ENCODE measurements around the gene DCUN1D2.
"Not testable (repeated sequence)": the region's sequence is repeated elsewhere in the genome, so short reads cannot be mapped to it uniquely, and the experiment has no call there.

DCUN1D2 gene

GRCh38 chr13:113460599-113460998 is 29.9 kb downstream of the DCUN1D2 start:
- DNase-seq = no peak

DNA sequence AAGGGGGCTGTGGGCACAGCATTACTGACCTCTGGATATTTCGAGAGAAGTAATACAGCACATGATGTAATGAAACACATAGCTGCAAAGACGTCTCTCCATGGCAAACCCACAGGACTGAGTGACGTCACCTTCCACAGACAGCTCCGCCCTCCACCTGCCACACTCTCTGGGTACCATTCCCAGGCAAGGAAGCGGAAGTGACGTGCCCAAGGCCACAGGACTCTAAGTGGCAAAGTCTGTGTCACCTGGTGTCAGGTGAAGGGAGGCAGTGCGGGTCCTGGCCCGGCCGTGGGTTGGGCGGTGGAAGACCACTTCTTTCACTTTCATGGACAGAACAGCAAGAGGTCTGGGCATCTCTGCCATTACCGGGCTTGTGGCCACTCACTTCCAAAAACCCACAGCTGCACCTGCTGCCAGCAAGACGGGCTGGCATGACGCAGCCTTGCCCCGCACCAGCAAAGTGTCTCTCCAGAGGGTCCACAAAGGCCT is 30.4 kb downstream of the DCUN1D2 start:
- no peak for DNase-seq

DNA sequence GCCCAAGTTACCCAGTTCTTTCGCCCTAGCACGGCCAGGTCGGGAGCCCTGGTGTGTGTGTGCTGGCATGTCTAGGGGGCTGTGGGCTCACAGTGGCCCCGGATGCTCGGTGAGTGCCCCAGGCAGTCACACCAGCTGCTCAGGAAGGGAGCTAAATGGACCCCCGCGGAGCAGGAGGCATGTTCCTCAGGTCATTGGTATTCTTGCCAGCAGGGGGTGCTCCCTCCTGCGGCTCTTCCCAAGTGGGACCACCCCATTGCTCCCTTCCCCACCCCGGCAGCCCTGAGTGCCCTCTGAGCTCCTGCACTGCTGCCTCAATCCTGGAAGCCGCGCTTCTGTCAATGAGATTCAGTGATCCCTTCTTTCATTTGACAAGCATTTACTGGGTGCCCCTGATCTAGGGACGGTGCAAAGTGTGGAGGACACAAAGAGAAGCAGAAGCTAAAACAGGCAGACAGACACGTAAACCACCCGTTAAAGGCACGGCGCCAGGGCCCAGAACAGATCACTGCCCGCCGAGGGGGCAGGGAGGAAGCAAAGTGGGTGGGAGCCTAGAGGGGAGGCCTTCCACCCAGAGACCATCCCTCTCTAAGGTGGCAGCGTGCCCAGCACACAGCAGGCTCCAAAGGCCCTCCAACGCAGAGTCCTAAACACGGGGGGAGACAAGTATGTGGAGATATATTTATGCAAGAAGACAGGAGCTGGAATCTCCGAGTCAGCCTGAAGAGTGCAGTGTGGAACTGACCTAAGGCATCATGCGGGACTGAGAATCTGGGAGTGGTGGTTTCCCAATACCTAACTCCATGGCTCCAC is 32.1 kb downstream of the DCUN1D2 start:
- peak; percentile 74 for DNase-seq

DNA sequence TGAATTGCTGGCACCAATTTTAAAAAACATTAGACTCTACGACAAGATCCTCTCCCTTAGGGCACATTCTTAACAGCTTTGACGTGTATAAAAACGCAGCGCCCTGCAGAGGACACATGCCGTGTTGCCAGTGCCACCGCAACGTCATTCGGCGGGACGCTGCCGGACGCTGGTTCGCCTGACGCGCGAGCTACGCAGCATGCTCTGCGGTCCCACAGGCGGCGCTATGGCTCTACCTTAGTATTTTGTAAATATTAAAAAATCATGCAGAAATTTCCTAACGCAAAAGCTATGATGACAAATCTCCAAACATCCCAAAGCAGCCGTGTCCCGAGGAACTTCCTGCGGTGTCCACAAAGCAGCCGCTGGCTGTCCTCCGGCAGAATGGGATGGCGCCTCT is 33.0 kb downstream of the DCUN1D2 start:
- DNase-seq = no peak

DNA sequence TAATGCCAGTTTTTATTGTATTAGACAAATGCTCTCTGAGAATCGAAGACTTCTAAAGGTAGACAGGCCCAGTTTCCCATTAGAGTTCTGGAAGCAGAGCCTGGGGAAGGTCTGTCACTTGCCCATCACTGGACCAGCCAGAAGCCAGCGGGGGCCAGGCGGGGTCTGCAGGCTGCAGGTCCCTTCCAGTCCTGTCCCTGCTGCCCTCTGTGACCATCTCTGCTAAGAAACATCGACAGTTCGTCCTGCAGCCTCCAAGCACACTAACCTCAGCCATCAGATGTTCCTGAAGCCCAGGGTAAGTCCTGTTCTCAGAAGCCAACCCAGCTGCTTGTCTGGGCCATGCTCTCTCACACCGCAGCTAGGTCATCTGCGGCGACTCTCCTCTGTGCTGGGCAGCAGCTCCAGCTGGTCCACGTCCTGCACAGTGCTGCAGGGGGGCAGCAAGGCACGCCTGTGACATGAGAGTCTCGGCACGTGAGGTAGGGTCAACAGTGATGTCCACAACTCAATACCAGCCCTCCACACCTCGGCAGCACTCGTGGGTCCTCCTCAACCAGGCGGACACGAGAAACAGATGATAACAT is 34.3 kb downstream of the DCUN1D2 start:
- DNase-seq = no peak

DNA sequence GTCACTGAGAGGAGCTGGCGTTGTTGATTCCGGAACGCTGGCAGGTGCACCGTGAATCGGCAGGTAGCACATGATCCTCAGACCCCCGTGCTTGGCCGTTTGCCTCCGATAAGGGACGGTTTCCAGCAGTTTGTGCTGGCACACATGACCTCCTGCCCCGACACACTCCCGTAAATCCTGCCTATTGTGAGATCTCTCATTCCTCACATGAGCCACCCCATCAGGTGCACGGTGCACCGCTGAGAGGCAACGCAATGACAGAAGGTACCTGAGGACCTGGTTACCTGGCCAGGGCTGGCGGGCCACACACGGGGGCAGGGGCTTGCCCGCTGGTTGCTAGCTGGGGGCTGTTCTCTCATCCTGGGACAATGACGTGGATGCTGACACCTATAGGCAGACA is 35.1 kb downstream of the DCUN1D2 start:
- no peak for DNase-seq

DNA sequence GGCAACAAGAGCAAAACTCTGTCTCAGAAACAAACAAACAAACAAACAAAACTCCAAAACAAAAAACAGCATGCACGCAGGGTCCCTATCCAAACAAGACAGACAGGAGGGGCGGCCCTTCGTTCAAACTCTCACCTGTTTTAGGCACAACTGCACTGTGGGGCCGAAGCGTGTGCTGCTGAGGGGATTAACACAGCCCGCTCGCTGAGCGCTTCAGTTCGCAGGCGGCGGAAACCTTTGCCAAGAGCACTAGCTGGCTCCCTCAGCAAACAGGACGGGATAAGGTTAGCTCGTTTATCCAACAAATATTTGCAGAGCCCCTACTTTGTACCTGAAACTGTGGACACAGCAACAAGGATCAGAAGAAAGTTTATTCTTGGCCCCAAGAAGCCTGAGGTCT is 35.6 kb downstream of the DCUN1D2 start:
- no peak for DNase-seq

DNA sequence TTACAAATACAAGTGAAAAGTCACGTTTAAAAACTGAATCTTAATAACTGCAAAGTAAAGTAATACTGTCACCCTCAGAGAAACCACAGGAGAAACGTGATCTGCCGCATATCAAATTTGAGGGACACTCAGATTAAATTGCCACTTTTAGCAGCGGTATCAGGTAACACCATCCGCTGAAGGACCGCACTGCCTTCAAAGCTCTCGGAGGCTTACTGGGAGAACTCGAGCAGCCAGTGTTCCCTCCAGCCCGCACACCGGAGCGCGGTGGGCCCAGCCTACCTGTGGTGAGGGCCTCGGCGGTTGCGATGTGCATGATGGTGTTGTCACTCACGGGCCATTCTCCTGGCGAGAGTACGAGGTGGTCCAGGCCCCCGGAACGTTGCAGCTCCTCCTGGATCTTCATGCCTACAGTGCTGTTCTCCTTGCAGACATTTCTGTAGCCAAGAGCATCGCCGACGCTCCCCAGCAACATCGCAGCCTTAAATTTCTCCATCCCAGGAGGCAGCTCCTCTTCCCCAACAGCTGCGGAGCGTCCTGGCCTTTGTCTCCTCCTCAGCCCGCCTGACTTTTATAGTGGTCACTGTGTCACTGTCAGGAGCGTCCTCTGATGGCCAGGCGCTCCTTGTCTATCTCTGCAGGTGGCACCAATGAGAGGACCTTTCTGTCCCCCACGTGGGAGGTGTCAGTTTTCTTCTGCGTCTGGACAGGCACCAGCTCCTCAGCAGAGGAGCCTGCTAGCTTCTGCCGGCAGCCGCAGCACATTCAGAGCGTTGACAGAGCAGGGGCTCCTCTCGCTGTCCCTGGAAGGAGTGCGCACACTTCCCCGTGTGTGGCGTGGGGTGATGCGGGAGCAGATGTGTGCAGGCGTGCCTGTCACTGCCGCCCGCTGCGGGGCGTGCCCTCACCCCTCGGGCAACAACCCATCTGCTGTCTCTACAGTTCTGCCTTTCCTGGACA is 37.3 kb downstream of the DCUN1D2 start, which contains the start of gene ADPRHL1:
TSS of gene ADPRHL1 (minus strand) at position 547 of the 960 bp plus-strand sequence. CDS start at position 496, 51 bp downstream.
- DNase-seq = no peak

- DNase-seq = no peak
Observed at GRCh38 chr13:113452466-113452865, 38.0 kb downstream of the DCUN1D2 start.

DNA sequence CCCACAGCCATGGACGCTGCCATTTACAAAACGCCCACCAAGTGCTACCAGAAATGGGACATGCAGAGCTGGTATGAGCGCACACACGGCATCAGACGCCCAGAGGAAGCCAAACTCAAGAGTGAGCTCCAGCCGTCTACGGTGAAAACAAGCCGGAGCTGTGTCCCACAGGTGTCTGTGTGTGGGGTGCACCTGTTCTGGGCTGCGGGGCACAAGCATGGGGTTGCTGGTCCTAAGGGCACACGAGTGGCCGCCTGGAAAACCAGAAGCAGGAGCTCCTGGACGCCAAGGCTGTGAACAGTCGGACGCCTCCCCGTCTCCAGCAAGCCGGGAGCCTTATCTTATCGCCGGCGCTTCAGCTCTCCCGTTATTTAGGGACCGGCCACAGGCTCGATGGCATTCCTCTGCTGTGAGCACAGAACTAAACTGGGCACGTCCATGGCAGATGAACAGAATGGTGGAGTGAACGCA is 38.5 kb downstream of the DCUN1D2 start:
- no peak for DNase-seq

GRCh38 chr13:113450861-113451620 is 39.5 kb downstream of the DCUN1D2 start:
- DNase-seq = peak; percentile 27

- not testable (repeated sequence) for DNase-seq
Observed at GRCh38 chr13:113450348-113450744, 40.2 kb downstream of the DCUN1D2 start.

GRCh38 chr13:113449693-113450347 is 40.7 kb downstream of the DCUN1D2 start:
- no peak for DNase-seq

DNA sequence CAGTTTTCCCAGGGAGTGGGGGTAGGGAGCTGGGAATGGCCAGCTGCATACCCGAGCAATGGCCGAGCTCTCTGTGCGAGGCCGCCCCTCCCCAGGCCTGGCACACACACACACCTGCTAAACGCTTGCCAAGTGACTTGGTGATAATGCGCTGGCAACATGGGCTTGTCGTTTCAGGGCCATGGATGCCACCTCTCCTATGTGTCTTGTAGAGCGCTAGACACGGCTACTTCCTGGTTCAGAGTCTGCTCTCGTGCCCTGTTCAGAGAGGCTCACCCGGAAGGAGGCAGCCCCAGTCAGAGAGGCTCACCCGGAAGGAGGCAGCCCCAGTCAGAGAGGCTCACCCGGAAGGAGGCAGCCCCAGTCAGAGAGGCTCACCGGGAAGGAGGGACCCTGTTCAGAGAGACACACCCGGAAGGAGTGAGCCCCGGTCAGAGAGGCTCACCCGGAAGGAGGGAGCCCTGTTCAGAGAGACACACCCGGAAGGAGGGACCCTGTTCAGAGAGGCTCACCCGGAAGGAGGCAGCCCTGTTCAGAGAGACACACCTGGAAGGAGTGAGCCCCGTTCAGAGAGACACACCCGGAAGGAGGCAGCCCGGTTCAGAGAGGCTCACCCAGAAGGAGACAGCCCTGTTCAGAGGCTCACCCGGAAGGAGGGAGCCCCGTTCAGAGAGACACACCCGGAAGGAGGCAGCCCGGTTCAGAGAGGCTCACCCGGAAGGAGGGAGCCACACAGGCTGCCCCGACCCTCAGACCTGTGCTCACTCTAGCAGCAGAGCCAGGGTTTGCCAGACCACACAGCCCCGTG is 41.4 kb downstream of the DCUN1D2 start:
- DNase-seq = peak; percentile 97

GRCh38 chr13:113448545-113448884 is 42.0 kb downstream of the DCUN1D2 start:
- DNase-seq = peak; percentile 38

DNA sequence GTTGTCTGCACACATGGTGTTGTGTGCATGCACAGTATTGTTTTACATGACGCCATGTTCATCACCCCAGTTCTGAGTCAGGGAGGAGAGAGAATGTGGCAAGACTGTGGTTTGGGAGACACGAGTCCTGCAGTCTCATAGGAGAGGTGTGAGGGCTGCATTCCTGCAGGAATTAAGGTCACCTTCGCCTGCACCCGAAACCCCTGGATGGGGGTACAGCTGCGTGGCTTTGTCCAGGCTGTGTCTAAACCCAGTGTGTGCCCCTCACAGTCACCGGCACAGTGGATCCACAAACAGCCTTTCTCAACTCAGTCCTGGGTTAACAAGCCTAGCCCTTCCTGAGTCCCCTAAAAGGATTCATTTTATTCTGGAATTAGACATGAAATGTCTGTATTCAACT is 42.9 kb downstream of the DCUN1D2 start:
- DNase-seq = no peak

DNA sequence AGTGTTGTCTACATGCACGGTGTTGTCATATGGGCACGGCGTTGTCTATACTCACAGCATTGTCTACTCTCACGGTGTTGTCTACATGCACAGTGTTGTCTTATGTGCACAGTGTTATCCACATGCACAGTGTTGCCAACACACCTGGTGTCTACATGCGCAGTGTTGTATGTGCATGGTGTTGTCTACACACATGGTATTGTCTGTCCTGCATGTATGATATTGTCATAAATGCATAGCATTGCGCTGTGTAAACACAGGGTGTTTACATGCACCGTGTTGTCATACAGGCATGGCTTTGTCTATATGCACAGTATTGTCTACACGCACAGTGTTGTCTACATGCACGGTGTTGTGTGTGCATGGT is 44.0 kb downstream of the DCUN1D2 start:
- DNase-seq = no peak

DNA sequence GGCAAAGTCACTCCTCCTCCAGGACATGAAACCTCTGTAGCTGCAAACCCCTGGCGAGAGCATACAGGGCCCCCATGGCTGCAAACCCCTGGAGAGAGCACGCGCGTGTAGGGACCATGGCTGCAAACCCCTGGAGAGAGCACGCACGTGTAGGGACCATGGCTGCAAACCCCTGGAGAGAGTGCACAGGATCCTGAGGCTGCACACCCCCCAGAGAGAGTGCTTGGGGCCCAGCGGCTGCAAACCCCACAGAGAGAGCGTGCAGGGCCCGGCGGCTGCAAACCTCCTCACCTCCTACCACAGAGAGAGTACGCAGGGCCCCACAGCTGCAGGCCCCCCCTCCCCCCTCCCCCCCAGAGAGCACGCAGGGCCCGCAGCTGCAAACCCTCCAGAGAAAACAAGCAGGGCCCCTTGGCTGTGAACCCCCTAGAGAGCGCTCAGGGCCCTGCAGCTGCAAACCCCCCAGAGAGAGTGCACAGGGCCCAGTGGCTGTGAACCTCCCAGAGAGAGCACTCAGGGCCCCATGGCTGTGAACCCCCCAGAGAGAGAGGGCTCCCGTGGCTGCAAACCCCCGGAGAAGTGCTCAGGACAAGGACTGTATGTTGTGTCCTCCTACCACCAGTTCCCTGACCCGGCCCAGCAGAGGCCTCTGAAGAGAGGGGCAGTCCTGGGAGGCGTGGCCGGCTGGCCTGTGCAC is 44.6 kb downstream of the DCUN1D2 start:
- peak; percentile 78 for DNase-seq

- no peak for DNase-seq
Observed at GRCh38 chr13:113443991-113444390, 46.5 kb downstream of the DCUN1D2 start.

DNA sequence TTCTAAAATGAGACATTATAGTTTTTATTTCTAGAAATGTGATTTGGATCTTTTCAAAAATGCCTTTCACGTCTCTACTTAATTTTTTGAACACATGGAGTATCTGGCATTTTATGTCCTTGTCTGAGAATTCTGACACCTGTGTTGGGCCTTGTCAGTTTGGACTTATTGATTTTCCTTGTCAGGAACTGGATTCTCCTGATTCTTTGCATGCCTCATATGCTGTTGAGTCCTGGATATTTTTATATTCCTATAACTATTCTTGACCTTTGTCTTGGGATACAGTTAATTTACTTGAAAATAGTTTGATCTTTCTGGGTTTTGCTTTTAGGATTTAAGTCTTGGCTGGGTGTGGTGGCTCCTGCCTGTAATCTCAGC is 47.5 kb downstream of the DCUN1D2 start:
- no peak for DNase-seq

Measured in NCI-H345 (cell line).